HTR-8/SVneo (cell line): ENCODE measurements around the gene KMT5C.
A peak's percentile ranks its signal among the peaks of the same experiment; 100 is the strongest.
"Not testable (repeated sequence)": the region's sequence is repeated elsewhere in the genome, so short reads cannot be mapped to it uniquely, and the experiment has no call there.

ENCODE experiments used
- DNase-seq: peaks from one replicate; pipeline ENCODE4 v3.0.0; 2011; ENCODE audit warnings: low spot score, mixed read lengths; ENCODE audit not compliant: insufficient read length
- FAIRE-seq: peaks from 2 replicates; lab custom pipeline; 2011; peaks lifted over from hg19 to GRCh38; lab: Jason Lieb, UNC

The KMT5C gene

DNA sequence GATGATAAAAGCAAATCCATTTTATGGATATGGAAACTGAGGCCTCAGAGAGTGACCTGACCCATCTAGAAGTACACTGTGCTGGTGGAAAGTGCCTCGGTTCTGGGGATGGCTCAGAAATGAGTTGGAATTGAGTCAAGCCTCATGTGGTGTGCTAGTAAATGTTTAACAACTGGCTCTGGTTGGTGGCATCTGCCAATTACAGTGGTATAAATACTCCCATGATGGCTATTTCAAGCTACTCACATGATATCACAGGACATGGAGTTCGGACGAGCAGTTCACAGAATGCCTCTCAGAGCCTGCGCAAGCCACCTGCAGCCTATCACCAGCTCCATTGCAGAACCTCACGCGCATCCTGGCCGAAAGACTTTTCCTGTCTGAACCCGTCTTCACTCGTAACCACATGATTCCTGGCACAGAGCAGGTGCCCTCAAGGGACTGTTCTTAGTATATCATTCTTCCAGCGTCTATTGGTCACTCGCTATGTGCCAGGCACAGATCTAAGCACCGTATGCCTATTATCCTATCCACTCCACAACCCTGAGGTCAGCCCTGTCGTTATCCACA lies 23.6 kb upstream of the KMT5C start:
- no peak for FAIRE-seq

DNA sequence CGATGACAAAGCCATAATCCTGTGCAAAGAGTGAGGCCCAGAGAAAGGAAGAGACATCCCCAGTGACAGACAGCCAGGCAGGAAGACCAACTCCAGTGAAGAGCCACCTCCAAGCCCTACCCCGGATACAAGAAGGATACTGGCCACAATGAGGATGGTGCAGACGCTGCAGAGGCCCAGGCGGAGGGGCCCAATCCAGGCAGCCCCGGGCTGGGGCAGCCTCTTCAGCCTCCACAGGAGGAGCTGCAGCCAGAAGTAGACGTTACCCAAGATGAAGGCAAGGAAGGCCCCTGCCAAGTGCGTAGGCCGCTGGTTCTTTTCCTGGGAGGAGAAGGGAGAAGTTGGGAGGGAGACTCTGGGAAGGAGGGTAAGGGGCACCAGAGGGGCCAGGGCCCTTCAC lies 23.0 kb upstream of the KMT5C start:
- no peak for FAIRE-seq

More for the DNA sequence above, 23.6 kb upstream of the KMT5C start:
- DNase-seq = no peak

GRCh38 chr19:55319785-55320184 lies 19.9 kb upstream of the KMT5C start:
- no peak for FAIRE-seq

More for the DNA sequence above, 23.0 kb upstream of the KMT5C start:
- no peak for DNase-seq

GRCh38 chr19:55320844-55321419 lies 18.7 kb upstream of the KMT5C start:
- no peak for FAIRE-seq
- DNase-seq = no peak

More at GRCh38 chr19:55319785-55320184, 19.9 kb upstream of the KMT5C start:
- no peak for DNase-seq

DNA sequence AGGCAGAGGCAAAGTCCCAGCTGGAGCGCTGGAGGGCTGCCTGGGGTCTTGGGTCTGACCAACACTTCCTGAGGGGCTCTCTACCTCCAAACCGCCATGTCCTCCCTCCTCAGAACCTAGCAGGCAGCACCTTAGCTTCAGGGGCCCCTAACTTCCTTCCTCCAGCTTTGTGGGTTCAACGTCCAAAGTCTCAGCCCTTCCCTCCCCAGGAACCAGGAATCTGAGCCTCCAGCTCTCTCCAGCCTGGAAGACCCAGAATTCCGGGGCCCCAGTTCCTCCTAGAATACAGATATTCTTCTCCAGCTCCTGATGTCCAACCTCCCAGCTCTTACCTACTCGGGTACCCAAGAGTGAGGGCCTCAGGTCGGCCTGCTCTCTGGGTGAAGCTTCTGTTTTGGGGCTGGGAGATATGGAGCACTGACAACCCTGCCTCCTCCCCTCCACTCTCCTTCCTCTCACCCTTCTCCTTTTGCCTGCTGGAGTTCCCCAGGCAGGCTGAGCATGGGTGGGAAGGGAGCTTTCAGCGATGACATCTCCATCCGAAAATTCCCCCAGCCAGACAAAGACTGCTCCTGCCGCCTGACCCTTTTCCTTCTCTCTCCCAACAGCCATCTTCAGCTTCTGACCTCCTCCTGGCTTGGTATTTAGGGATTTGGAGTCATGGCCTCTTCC lies 18.1 kb upstream of the KMT5C start:
- DNase-seq (no peak), FAIRE-seq (no peak)

- FAIRE-seq = no peak
These were observed 17.3 kb upstream of the KMT5C start for GRCh38 chr19:55322204-55322885.

GRCh38 chr19:55324662-55325061 lies 15.0 kb upstream of the KMT5C start:
- no peak for FAIRE-seq
- DNase-seq = no peak

More at GRCh38 chr19:55322204-55322885, 17.3 kb upstream of the KMT5C start:
- no peak for DNase-seq

GRCh38 chr19:55325172-55325571 lies 14.5 kb upstream of the KMT5C start, which contains the start of gene TMEM150B:
TSS of gene TMEM150B (minus strand) at chr19:55325341. CDS start at chr19:55321036, 4,305 bp downstream.
- FAIRE-seq = no peak
- no peak for DNase-seq

GRCh38 chr19:55328774-55329318 lies 10.8 kb upstream of the KMT5C start:
- not testable (repeated sequence) for DNase-seq, FAIRE-seq

DNA sequence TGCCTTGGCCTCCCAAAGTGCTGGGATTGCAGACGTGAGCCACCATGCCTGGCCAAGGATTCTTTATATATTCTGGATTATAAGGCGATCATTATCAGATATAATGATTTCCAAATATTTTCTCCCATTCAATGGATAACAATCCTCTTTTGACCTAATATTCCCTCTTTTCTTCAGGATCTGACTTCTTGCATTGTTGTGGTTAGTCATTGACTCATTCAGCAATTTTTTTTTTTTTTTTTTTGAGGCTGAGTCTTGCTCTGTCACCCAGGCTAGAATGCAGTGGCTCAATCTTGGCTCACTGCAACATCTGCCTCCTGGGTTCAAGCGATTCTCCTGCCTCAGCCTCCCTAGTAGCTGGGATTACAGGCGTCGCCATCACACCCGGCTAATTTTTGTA lies 9.9 kb upstream of the KMT5C start:
- DNase-seq, FAIRE-seq: not testable (repeated sequence)

- FAIRE-seq (no peak), DNase-seq (no peak)
These were observed 5.8 kb upstream of the KMT5C start for GRCh38 chr19:55333870-55334269.

GRCh38 chr19:55336101-55336500 lies 3.6 kb upstream of the KMT5C start:
- FAIRE-seq (no peak), DNase-seq (no peak)

DNA sequence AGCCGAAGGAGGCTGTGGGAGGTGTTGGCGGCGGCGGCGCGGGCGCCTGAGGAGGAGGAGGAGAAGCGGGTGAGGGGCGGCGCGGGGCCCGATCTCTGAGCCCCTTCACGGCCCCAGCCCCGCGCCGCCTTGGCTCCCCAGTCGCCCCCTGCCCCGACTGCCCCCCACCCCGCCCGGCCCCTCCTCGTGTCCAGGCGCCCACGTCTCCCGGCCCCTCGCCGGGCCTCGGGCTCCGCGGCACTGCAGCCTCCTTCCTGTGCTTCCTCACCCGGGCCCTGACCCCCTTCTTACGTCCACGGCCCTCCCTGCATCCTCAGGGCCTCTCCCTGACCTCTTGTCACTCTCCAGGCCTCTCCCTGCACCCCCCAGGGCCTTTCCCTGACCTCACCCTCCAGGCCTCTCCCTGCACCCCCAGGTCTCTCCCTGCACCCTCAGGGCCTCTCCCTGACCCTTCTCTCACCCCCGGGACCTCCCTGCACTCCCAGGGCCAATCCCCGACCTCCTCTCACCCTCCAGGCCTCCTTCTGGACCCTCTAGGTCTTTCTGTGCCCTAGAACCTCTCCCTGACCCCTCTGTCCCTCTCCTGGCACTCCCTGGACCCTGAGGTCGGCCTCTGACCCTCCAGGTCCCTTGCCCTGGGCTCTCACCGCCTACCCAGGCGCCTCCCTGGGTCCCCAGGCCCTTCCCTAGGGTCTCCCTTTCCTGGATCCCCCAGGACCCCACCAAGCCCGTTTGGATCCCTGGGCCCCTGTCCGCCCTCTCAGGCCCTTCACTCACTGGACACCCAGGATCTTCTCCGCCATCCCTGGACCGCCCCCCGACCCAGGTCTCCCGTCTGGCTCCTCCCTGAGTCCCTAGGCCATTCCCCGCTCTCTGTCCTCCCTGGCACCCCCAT lies 460 bp downstream of the KMT5C start:
- FAIRE-seq (no peak), DNase-seq (no peak)

- no peak for FAIRE-seq
- no peak for DNase-seq
These were observed 1.1 kb downstream of the KMT5C start for GRCh38 chr19:55340784-55341147.

DNA sequence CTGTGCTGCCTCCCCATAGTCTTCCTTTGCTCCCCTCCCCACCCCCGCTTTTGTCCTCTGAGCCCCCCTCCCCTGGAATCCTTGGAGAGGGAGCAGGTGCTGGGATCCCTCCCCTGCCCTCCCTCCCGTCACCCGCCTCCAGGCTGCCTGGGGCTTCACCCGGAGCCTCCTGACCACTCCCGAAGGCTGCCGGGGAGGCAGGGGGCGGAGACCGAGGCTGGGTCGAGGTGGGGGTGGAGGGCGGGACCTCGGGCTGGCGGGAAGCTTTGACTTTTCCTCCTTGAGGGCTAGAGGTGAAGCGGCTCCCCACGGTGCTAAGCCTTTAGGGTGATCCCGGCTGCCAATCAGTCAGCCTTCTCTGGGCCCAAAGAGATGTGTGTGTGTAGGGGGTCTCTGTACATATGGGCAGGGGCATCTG lies 1.5 kb downstream of the KMT5C start:
- FAIRE-seq = no peak
- DNase-seq = peak; percentile 58

DNA sequence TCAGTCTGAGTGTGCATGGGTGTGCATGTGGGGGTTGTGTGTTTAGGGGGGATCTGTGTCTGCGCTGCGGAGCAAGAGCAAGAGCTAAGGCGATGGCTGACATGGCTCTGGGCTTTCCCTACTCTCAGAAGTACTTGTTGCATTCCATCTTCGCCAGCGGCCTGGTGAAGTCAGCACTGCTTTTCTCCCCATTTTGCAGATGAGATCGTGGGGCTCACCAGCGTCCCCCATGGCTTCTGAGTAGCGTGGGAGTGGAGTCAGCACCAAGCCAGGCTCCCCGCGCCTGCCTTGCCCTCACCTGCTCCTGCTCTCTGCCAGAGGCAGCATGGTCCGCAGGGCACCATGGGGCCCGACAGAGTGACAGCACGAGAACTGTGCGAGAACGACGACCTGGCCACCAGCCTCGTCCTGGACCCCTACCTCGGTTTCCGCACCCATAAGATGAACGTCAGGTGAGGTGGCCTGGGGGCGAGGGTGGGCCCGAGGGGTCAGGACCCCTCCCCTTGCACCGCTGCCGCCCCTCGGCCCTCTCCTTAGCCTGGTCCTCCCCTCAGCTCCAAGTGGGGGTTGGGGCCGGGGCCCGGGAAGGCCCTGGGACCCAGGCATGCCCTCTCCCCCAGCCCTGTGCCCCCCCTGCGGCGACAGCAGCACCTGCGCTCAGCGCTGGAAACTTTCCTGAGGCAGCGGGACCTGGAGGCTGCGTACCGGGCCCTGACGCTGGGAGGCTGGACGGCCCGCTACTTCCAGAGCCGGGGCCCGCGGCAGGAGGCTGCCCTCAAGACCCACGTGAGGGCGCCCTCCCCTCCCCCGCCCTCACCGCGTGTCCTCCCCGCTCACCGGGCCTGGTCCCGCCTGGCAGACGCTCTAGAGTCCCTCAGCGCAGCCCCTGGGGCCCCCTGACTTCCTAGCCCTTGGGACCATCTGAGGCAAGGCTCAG lies 2.2 kb downstream of the KMT5C start:
- no peak for DNase-seq
- peak; percentile 46 for FAIRE-seq

GRCh38 chr19:55344444-55344843 lies 4.8 kb downstream of the KMT5C start:
- FAIRE-seq (no peak), DNase-seq (no peak)

GRCh38 chr19:55345101-55345817 lies 5.6 kb downstream of the KMT5C start:
- FAIRE-seq (no peak), DNase-seq (no peak)
